NCI-H2029 treated with DMSO at 0.1 percent for 48 hours (cell line): ENCODE results near the gene ESRRG.

Experiments
- DNase-seq: peaks from one replicate; lab custom pipeline; 2025; lab: John Stamatoyannopoulos, UW

Gene ESRRG

GRCh38 chr1:216723274-216723780 is at the start of gene ESRRG:
ESRRG (minus strand) TSS chr1:216723429; CDS start chr1:216723299, 130 bp downstream.
- peak; percentile 9 for DNase-seq

GRCh38 chr1:216771922-216772321 is 48.7 kb upstream of the ESRRG start:
- no peak for DNase-seq

- DNase-seq, result no peak
These were observed 43.6 kb upstream of the ESRRG start for GRCh38 chr1:216766633-216767327.

- DNase-seq, result no peak
These were observed 42.4 kb upstream of the ESRRG start for GRCh38 chr1:216765346-216766300.

- no peak for DNase-seq
These were observed 34.9 kb upstream of the ESRRG start for GRCh38 chr1:216758161-216758560.

- no peak for DNase-seq
These were observed 33.9 kb upstream of the ESRRG start for GRCh38 chr1:216757110-216757509.

GRCh38 chr1:216750961-216751360 is 27.7 kb upstream of the ESRRG start:
- DNase-seq, result no peak

- peak; percentile 24 for DNase-seq
These were observed 26.9 kb upstream of the ESRRG start for GRCh38 chr1:216750031-216750627.

- no peak for DNase-seq
These were observed 26.0 kb upstream of the ESRRG start for GRCh38 chr1:216749232-216749631.

GRCh38 chr1:216742625-216743024 is 19.4 kb upstream of the ESRRG start:
- no peak for DNase-seq

- no peak for DNase-seq
These were observed 17.1 kb upstream of the ESRRG start for GRCh38 chr1:216740331-216740730.

GRCh38 chr1:216739793-216740192 is 16.6 kb upstream of the ESRRG start:
- no peak for DNase-seq

GRCh38 chr1:216732121-216732520 is 8.9 kb upstream of the ESRRG start:
- no peak for DNase-seq

GRCh38 chr1:216731562-216731961 is 8.3 kb upstream of the ESRRG start:
- DNase-seq, result no peak

- no peak for DNase-seq
These were observed 3.2 kb upstream of the ESRRG start for GRCh38 chr1:216726435-216726834.

GRCh38 chr1:216722821-216723220 is 408 bp downstream of the ESRRG start:
- DNase-seq, result no peak

GRCh38 chr1:216721863-216722262 is 1.4 kb downstream of the ESRRG start:
- no peak for DNase-seq

GRCh38 chr1:216721062-216721461 is 2.2 kb downstream of the ESRRG start:
- no peak for DNase-seq

- DNase-seq, result no peak
These were observed 11.5 kb downstream of the ESRRG start for GRCh38 chr1:216711712-216712111.

GRCh38 chr1:216710598-216711333 is 12.5 kb downstream of the ESRRG start:
- DNase-seq, result no peak

GRCh38 chr1:216710055-216710454 is 13.2 kb downstream of the ESRRG start:
- no peak for DNase-seq

- no peak for DNase-seq
These were observed 17.6 kb downstream of the ESRRG start for GRCh38 chr1:216705676-216706075.
